ENCODE data around the gene CCDC57. TPM values are rescaled to one million over a fixed set of nuclear protein-coding genes. Genes with fewer than 3 reads are reported as not detected.

The CCDC57 gene
- total and polyA plus RNA-seq, 2 of the 8 experiments (the other 6 are each of a cell fraction or from before 2014, with no cell fraction given), result 8.4 to 12.9 TPM

- Histone ChIP-seq H3K4me3 (ENCODE audit: extremely low read depth in 1 of 4, insufficient read depth in 2 of 4, low read depth in 3 of 4, low read length in 4 of 4) (no peak overlapping the region), H4K91ac (replicated peaks; ENCODE audit: insufficient read length, low read length) (no peak overlapping the region), H2AFZ (ENCODE audit: low read length) (no peak overlapping the region), H3K14ac (ENCODE audit: insufficient read length) (no peak overlapping the region), H3K79me2 (ENCODE audit: control insufficient read depth in 1 of 2, insufficient read depth in 2 of 2, low read length in 2 of 2) (no peaks in the 10 kb centered on the region), H3K36me3 (ENCODE audit: control insufficient read depth in 2 of 4, insufficient read depth in 4 of 4, low read length in 3 of 4) (no peaks in the 10 kb centered on the region), H3K4ac (replicated peaks; ENCODE audit: insufficient read length, low read depth, low read length) (no peak overlapping the region), H2BK12ac (ENCODE audit: low read depth, low read length) (no peak overlapping the region), H4K8ac (ENCODE audit: extremely low read depth, insufficient read depth, low read length) (no peak overlapping the region), H2AK5ac (ENCODE audit: low read depth, low read length) (no peak overlapping the region), H3K4me2 (ENCODE audit: insufficient read depth in 1 of 2, low read depth in 2 of 2, low read length in 2 of 2) (no peak overlapping the region), H3K56ac (replicated peaks; ENCODE audit: insufficient read length, low read depth, low read length) (no peak overlapping the region), H3K79me1 (ENCODE audit: low read depth, low read length) (no peaks in the 10 kb centered on the region), H3K27me3 (replicated peaks in 1 of 4; ENCODE audit: control insufficient read depth in 3 of 4, extremely low read depth in 1 of 4, insufficient read depth in 3 of 4, low read length in 3 of 4) (no peaks in the 10 kb centered on the region), H3K9ac (replicated peaks in 1 of 4; ENCODE audit: extremely low read depth in 1 of 4, low read depth in 3 of 4, low read length in 3 of 4) (no peak overlapping the region), H3K23me2 (ENCODE audit: low read depth, low read length) (peaks cover 21% of the 10 kb centered on the region; the same call in 1 of the 2 replicates), H2BK20ac (ENCODE audit: low read length) (no peak overlapping the region), H3K23ac (ENCODE audit: insufficient read length) (no peak overlapping the region), H2BK120ac (replicated peaks; ENCODE audit: low read depth, low read length) (no peak overlapping the region), H4K20me1 (replicated peaks in 1 of 2; ENCODE audit: control insufficient read depth in 1 of 2, insufficient read depth in 2 of 2, low read length in 2 of 2) (peaks cover 2 to 14% of the 10 kb centered on the region in 2 experiments), H4K5ac (ENCODE audit: insufficient read length, low read depth, low read length) (no peak overlapping the region), H3K27ac (ENCODE audit: low read depth, low read length) (no peak overlapping the region), H3K9me3 (ENCODE audit: insufficient read depth in 2 of 2, low read depth in 1 of 2, low read length in 1 of 2) (peaks cover 0 to 26% of the 10 kb centered on the region in 2 experiments; a peak in 2 of 4 replicates), H2BK5ac (ENCODE audit: low read depth, low read length) (no peak overlapping the region), H3K18ac (ENCODE audit: extremely low read depth, low read length) (no peak overlapping the region), H3K4me1 (replicated peaks in 1 of 4; ENCODE audit: control insufficient read depth in 3 of 4, insufficient read depth in 4 of 4, low read length in 3 of 4) (no peaks in the 10 kb centered on the region), H2BK15ac (ENCODE audit: low read length) (no peak overlapping the region)
- CTCF ChIA-PET (ENCODE audit: partially characterized antibody), result interaction anchor here (0.8 to 2.1 kb wide), 9 partner anchors 12 to 123 kb away, joined by 3 to 6 read pairs (median 3); no protein-coding TSS in a partner anchor
- TF ChIP-seq KDM4A (IDR thresholded peaks at IDR 0.05; ENCODE audit: low read depth, low read length, severe bottlenecking), result no peak
- TF ChIP-seq ZNF274 (IDR thresholded peaks at IDR 0.05; ENCODE audit: borderline replicate concordance, extremely low read depth, low read length), result no peak
- TF ChIP-seq, protein P1, sequence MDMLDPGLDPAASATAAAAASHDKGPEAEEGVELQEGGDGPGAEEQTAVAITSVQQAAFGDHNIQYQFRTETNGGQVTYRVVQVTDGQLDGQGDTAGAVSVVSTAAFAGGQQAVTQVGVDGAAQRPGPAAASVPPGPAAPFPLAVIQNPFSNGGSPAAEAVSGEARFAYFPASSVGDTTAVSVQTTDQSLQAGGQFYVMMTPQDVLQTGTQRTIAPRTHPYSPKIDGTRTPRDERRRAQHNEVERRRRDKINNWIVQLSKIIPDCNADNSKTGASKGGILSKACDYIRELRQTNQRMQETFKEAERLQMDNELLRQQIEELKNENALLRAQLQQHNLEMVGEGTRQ (IDR thresholded peaks at IDR 0.05; ENCODE audit: low read length), result no peak
- TF ChIP-seq GABPA (IDR thresholded peaks at IDR 0.05; ENCODE audit: borderline replicate concordance, insufficient read depth, low read length), result no peak
- no peak for TF ChIP-seq SRF (IDR thresholded peaks at IDR 0.05; ENCODE audit: low read depth, low read length)
- TF ChIP-seq POU5F1 (IDR thresholded peaks at IDR 0.05; ENCODE audit: low read depth, low read length), result no peak
- no peak for TF ChIP-seq SIRT6 (IDR thresholded peaks at IDR 0.05; ENCODE audit: low read length)
- no peak for TF ChIP-seq ASH2L (IDR thresholded peaks at IDR 0.05; ENCODE audit: low read length)
- TF ChIP-seq HDAC6 (IDR thresholded peaks at IDR 0.05; ENCODE audit: low read depth, low read length), result no peak
- DNase-seq (ENCODE audit: low read depth in 1 of 2, low spot score in 2 of 2), result no peak
- no peak for FAIRE-seq
- POLR2A ChIA-PET (ENCODE audit: partially characterized antibody), result interaction anchor here (0.6 to 1.4 kb wide), 3 partner anchors 39 to 86 kb away, joined by 3 read pairs; partner anchors contain the start of gene DUS1L
- WGBS, 2 experiments (ENCODE audit: extremely low coverage in 1 of 2, insufficient coverage in 1 of 2, insufficient read length in 1 of 2, insufficient replicate concordance in 2 of 2, low coverage in 1 of 2, low lambda C conversion rate in 2 of 2, missing lambda C conversion rate in 1 of 2), result 97% methylated on average over 20 of the region's 22 CpGs; no CpG with 5 or more reads in 1 of the 2 experiments
Observed at GRCh38 chr17:82151106-82151957, 61.3 kb downstream of the CCDC57 start.
